ENCODE results near the gene MLLT3. TPM values are rescaled to one million over a fixed set of nuclear protein-coding genes. Genes with fewer than 3 reads are reported as not detected.

MLLT3 gene
- total RNA-seq, 3 donors from 2014 or later (not counting 1 experiment from before 2014, with no cell fraction given) = 24.3 to 26.6 (median 25.2) TPM

GRCh38 chr9:20634895-20635294 is 12.6 kb upstream of the MLLT3 start:
- intact Hi-C loops (cut with micrococcal nuclease) = no loop called here
- Mint-ChIP-seq H3K4me1 (no peaks in the 10 kb centered on the region), H3K36me3 (no peaks in the 10 kb centered on the region), H3K27me3 (ENCODE audit: low read depth in 2 of 2) (peaks cover 13 to 39% of the 10 kb centered on the region in 2 donors), H3K27ac (no peak overlapping the region), H3K4me3 (no peak overlapping the region), H3K9me3 (no peaks in the 10 kb centered on the region)
- 93% methylated on average over 4 of the region's 4 CpGs for WGBS (ENCODE audit: insufficient coverage)
- Histone ChIP-seq H3K4me1 (ENCODE audit: control insufficient read depth, insufficient read depth, low read length) (peaks cover under 1% of the 10 kb centered on the region), H3K27me3 (ENCODE audit: control insufficient read depth, insufficient read depth, low read length) (peaks cover 8% of the 10 kb centered on the region), H3K27ac (ENCODE audit: low read length) (no peak overlapping the region), H3K9me3 (ENCODE audit: control insufficient read depth, insufficient read depth, low read length) (no peaks in the 10 kb centered on the region), H3K36me3 (ENCODE audit: control insufficient read depth, insufficient read depth, low read length) (no peaks in the 10 kb centered on the region), H3K4me3 (ENCODE audit: low read length) (no peak overlapping the region)
- TF ChIP-seq, protein P1, sequence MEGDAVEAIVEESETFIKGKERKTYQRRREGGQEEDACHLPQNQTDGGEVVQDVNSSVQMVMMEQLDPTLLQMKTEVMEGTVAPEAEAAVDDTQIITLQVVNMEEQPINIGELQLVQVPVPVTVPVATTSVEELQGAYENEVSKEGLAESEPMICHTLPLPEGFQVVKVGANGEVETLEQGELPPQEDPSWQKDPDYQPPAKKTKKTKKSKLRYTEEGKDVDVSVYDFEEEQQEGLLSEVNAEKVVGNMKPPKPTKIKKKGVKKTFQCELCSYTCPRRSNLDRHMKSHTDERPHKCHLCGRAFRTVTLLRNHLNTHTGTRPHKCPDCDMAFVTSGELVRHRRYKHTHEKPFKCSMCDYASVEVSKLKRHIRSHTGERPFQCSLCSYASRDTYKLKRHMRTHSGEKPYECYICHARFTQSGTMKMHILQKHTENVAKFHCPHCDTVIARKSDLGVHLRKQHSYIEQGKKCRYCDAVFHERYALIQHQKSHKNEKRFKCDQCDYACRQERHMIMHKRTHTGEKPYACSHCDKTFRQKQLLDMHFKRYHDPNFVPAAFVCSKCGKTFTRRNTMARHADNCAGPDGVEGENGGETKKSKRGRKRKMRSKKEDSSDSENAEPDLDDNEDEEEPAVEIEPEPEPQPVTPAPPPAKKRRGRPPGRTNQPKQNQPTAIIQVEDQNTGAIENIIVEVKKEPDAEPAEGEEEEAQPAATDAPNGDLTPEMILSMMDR (IDR thresholded peaks at IDR 0.05) = no peak
- ATAC-seq (no peak), DNase-seq (no peak)

GRCh38 chr9:20632705-20633104 is 10.4 kb upstream of the MLLT3 start:
- ATAC-seq (no peak), DNase-seq (no peak)
- intact Hi-C loops (cut with micrococcal nuclease) = no loop called here
- TF ChIP-seq, protein P1 (IDR thresholded peaks at IDR 0.05) = no peak
- no peaks in the 10 kb centered on the region for H3K9me3 ChIP-seq (ENCODE audit: control insufficient read depth, insufficient read depth, low read length)
- H3K27ac Mint-ChIP-seq = no peak overlapping the region
- whole genome bisulfite sequencing (ENCODE audit: insufficient coverage) = 54% methylated on average over 2 of the region's 2 CpGs
- peaks cover 8% of the 10 kb centered on the region for H3K27me3 ChIP-seq (ENCODE audit: control insufficient read depth, insufficient read depth, low read length)
- H3K27ac ChIP-seq (ENCODE audit: low read length) = no peak overlapping the region
- no peaks in the 10 kb centered on the region for H3K36me3 ChIP-seq (ENCODE audit: control insufficient read depth, insufficient read depth, low read length)
- no peaks in the 10 kb centered on the region for H3K4me1 Mint-ChIP-seq
- H3K4me3 Mint-ChIP-seq = no peak overlapping the region
- no peak overlapping the region for H3K4me3 ChIP-seq (ENCODE audit: low read length)
- H3K9me3 Mint-ChIP-seq = no peaks in the 10 kb centered on the region
- no peaks in the 10 kb centered on the region for H3K36me3 Mint-ChIP-seq
- no peaks in the 10 kb centered on the region for H3K4me1 ChIP-seq (ENCODE audit: control insufficient read depth, insufficient read depth, low read length)
- H3K27me3 Mint-ChIP-seq (ENCODE audit: low read depth in 2 of 2) = peaks cover 19 to 39% of the 10 kb centered on the region in 2 donors

GRCh38 chr9:20630241-20630943 is 8.1 kb upstream of the MLLT3 start:
- H3K4me3 ChIP-seq (ENCODE audit: low read length) = no peak overlapping the region
- Mint-ChIP-seq H3K27me3 (ENCODE audit: low read depth in 2 of 2) (peaks cover 17 to 39% of the 10 kb centered on the region in 2 donors), H3K9me3 (no peaks in the 10 kb centered on the region), H3K4me1 (no peaks in the 10 kb centered on the region), H3K27ac (no peak overlapping the region), H3K36me3 (no peaks in the 10 kb centered on the region), H3K4me3 (no peak overlapping the region)
- DNase-seq (no peak), ATAC-seq (no peak)
- TF ChIP-seq, protein P1 (IDR thresholded peaks at IDR 0.05) = no peak
- WGBS (ENCODE audit: insufficient coverage) = 83% methylated on average over 3 of the region's 4 CpGs
- H3K4me1 ChIP-seq (ENCODE audit: control insufficient read depth, insufficient read depth, low read length) = no peaks in the 10 kb centered on the region
- H3K27me3 ChIP-seq (ENCODE audit: control insufficient read depth, insufficient read depth, low read length) = peaks cover 8% of the 10 kb centered on the region
- H3K9me3 ChIP-seq (ENCODE audit: control insufficient read depth, insufficient read depth, low read length) = no peaks in the 10 kb centered on the region
- no peaks in the 10 kb centered on the region for H3K36me3 ChIP-seq (ENCODE audit: control insufficient read depth, insufficient read depth, low read length)
- H3K27ac ChIP-seq (ENCODE audit: low read length) = no peak overlapping the region
- intact Hi-C loops (cut with micrococcal nuclease) = no loop called here

DNA sequence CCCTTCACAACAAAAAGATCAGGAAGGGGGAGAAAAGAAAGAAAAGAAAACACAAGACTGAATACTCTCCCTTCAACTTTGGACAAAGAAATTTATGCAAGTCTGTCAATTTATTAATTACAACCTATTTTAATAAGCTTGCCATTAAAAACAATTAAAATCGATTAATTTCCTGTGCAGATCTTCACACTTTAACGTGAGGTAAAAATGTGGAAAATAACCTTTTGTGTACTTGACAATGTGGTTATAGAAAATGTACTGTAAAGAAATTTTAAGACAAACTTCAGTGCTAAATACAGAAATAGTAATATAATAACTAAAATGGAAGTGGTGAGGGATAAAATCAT is 2.7 kb upstream of the MLLT3 start:
- Mint-ChIP-seq H3K27me3 (ENCODE audit: low read depth in 2 of 2) (peaks cover 0 to 6% of the 10 kb centered on the region in 2 donors), H3K4me3 (peak overlapping the region; percentile 95), H3K4me1 (peaks cover 31 to 33% of the 10 kb centered on the region in 2 donors), H3K27ac (peak overlapping the region; percentile 83 to 84), H3K9me3 (no peaks in the 10 kb centered on the region), H3K36me3 (no peaks in the 10 kb centered on the region)
- Histone ChIP-seq H3K4me1 (ENCODE audit: control insufficient read depth, insufficient read depth, low read length) (peaks cover 18% of the 10 kb centered on the region), H3K9me3 (ENCODE audit: control insufficient read depth, insufficient read depth, low read length) (no peaks in the 10 kb centered on the region), H3K36me3 (ENCODE audit: control insufficient read depth, insufficient read depth, low read length) (no peaks in the 10 kb centered on the region), H3K27me3 (ENCODE audit: control insufficient read depth, insufficient read depth, low read length) (no peaks in the 10 kb centered on the region), H3K27ac (ENCODE audit: low read length) (no peak overlapping the region), H3K4me3 (ENCODE audit: low read length) (no peak overlapping the region)
- DNase-seq (no peak), ATAC-seq (no peak)
- WGBS (ENCODE audit: insufficient coverage) = no CpG with 5 or more reads among the region's 2 CpGs
- intact Hi-C loops (cut with micrococcal nuclease) = loop anchor here (1.0 to 10.0 kb wide), 2 partner anchors 260 to 486 kb away; no protein-coding TSS in a partner anchor
- TF ChIP-seq, protein P1 (IDR thresholded peaks at IDR 0.05) = peak; percentile 45
